Measurements from ENCODE around the gene ZBP1.

- no peak for TF ChIP-seq CTCF (conservative IDR thresholded peaks at IDR 0.05)
- TF ChIP-seq EZH2 (IDR thresholded peaks at IDR 0.05; ENCODE audit: low read depth) = no peak
Measured at GRCh38 chr20:57618091-57618763, 2.0 kb downstream of the ZBP1 start.

All from PC-9 (cell line).